D341Med (cell line): Measurements from ENCODE around the gene CAMTA2.
A peak's percentile ranks its signal among the peaks of the same experiment; 100 is the strongest.

Experiments
- DNase-seq: peaks from one replicate; pipeline ENCODE4 v3.0.0; 2012; ENCODE audit warnings: low spot score

The CAMTA2 gene

GRCh38 chr17:4969047-4969550 lies 18.4 kb downstream of the CAMTA2 start:
- DNase-seq, result no peak

GRCh38 chr17:4968486-4969046 lies 18.9 kb downstream of the CAMTA2 start:
- DNase-seq, result no peak

GRCh38 chr17:4967539-4968485 lies 19.7 kb downstream of the CAMTA2 start, which contains the start of gene SPAG7:
SPAG7 (minus strand) TSS chr17:4967817; CDS start chr17:4967804, 13 bp downstream.
- DNase-seq, result peak; percentile 91

GRCh38 chr17:4966844-4967538 lies 20.5 kb downstream of the CAMTA2 start:
- peak; percentile 87 for DNase-seq

GRCh38 chr17:4965311-4965986 lies 22.0 kb downstream of the CAMTA2 start:
- DNase-seq, result no peak

- no peak for DNase-seq
Observed at GRCh38 chr17:4960279-4960922, 27.1 kb downstream of the CAMTA2 start.

- no peak for DNase-seq
Observed at GRCh38 chr17:4959261-4959965, 28.1 kb downstream of the CAMTA2 start.

- DNase-seq, result no peak
Observed at GRCh38 chr17:4958102-4958501, 29.4 kb downstream of the CAMTA2 start.

- DNase-seq, result no peak
Observed at GRCh38 chr17:4956493-4957061, 30.9 kb downstream of the CAMTA2 start.

GRCh38 chr17:4955091-4955490 lies 32.4 kb downstream of the CAMTA2 start:
- DNase-seq, result no peak

- DNase-seq, result no peak
Observed at GRCh38 chr17:4953451-4953961, 34.0 kb downstream of the CAMTA2 start.

GRCh38 chr17:4951486-4951885 lies 36.0 kb downstream of the CAMTA2 start:
- no peak for DNase-seq

GRCh38 chr17:4950746-4951204 lies 36.7 kb downstream of the CAMTA2 start, which contains the start of gene ENO3:
ENO3 (plus strand) TSS chr17:4951119; CDS start chr17:4951830, 711 bp downstream.
- DNase-seq, result peak; percentile 48

- no peak for DNase-seq
Observed at GRCh38 chr17:4950075-4950745, 37.3 kb downstream of the CAMTA2 start.

GRCh38 chr17:4949321-4950074 lies 38.0 kb downstream of the CAMTA2 start:
- peak; percentile 72 for DNase-seq

- DNase-seq, result peak; percentile 88
Observed at GRCh38 chr17:4948931-4949320, 38.5 kb downstream of the CAMTA2 start.

- DNase-seq, result peak; percentile 77
Observed at GRCh38 chr17:4948166-4948930, 39.1 kb downstream of the CAMTA2 start, which contains the start of gene PFN1. PFN1 (minus strand) TSS chr17:4948530; CDS start chr17:4948394, 136 bp downstream.
